BJ (cell line): ENCODE measurements around the gene MLLT10. TPM values are rescaled to one million over a fixed set of nuclear protein-coding genes. Genes with fewer than 3 reads are reported as not detected.
"Not testable (repeated sequence)": the region's sequence is repeated elsewhere in the genome, so short reads cannot be mapped to it uniquely, and the experiment has no call there.

Experiments used
- CTCF ChIA-PET: fragments of 350-600 bp; formaldehyde crosslinking; extraction: SDS; loops from one replicate; lab custom pipeline; 2021; ENCODE audit warnings: antibody characterized with exemption, inconsistent platforms; lab: Yijun Ruan, JAX
- POLR2A ChIA-PET: fragments of 300-600 bp; sonication (Branson Sonifier 250); formaldehyde crosslinking; extraction: SDS; loops from one replicate; lab custom pipeline; 2021; ENCODE audit warnings: antibody characterized with exemption; lab: Charles Lee
- DNase-seq: peaks from one replicate; pipeline ENCODE4 v3.0.0-alpha.2; 2011; ENCODE audit warnings: low read depth
- H3K27me3 ChIP-seq: 2 replicates; pipeline ENCODE4 v1.6.0; 2011; ENCODE audit warnings: low read length; ENCODE audit not compliant: control insufficient read depth, insufficient read depth
- H3K36me3 ChIP-seq: 2 replicates; pipeline ENCODE4 v1.5.1; 2011; ENCODE audit warnings: low read length; ENCODE audit not compliant: control insufficient read depth, insufficient read depth
- H3K4me3 ChIP-seq: 2 replicates; pipeline ENCODE4 v1.5.1; 2011; ENCODE audit warnings: low read depth, mild to moderate bottlenecking, control low read depth, low read length
- CTCF ChIP-seq: IDR thresholded peaks from 2 replicates; pipeline ENCODE4 v1.5.1; 2011; ENCODE audit warnings: low read depth, mild to moderate bottlenecking, control low read depth, inconsistent platforms, low read length, moderate library complexity; ENCODE audit not compliant: insufficient read depth
- polyA plus RNA-seq: library from polyadenylated mRNA; depleted of rRNA; stranded (reverse); fragments of >200 nt; gene quantifications from 2 replicates; pipeline ENCODE4 v1.2.3, GENCODE V29; 2011

The MLLT10 gene
- polyA plus RNA-seq, 1 experiment = 30.2 TPM

- ChIA-PET CTCF (no interaction called here), POLR2A (no interaction called here)
- Histone ChIP-seq H3K27me3 (no peaks in the 10 kb centered on the region), H3K36me3 (no peaks in the 10 kb centered on the region; the same call in 1 of the 2 replicates), H3K4me3 (no peak overlapping the region)
- DNase-seq = no peak
- TF ChIP-seq CTCF = no peak
These were observed 36.9 kb downstream of the MLLT10 start for GRCh38 chr10:21570761-21571521.

- DNase-seq = no peak
- ChIA-PET CTCF (no interaction called here), POLR2A (interaction anchor here (0.7 kb wide), 1 partner anchor 97 kb away, joined by 3 read pairs; no protein-coding TSS in a partner anchor)
- TF ChIP-seq CTCF = no peak
- Histone ChIP-seq H3K27me3 (no peaks in the 10 kb centered on the region), H3K4me3 (no peak overlapping the region), H3K36me3 (no peaks in the 10 kb centered on the region; the same call in 1 of the 2 replicates)
These were observed 38.5 kb downstream of the MLLT10 start for GRCh38 chr10:21572578-21572977.

- POLR2A ChIA-PET, H3K4me3 ChIP-seq, H3K36me3 ChIP-seq, DNase-seq, CTCF ChIA-PET, H3K27me3 ChIP-seq: not testable (repeated sequence)
These were observed 40.5 kb downstream of the MLLT10 start for GRCh38 chr10:21574514-21574913.

GRCh38 chr10:21579291-21579690 lies 45.3 kb downstream of the MLLT10 start:
- no peak for TF ChIP-seq CTCF
- Histone ChIP-seq H3K4me3 (no peak overlapping the region), H3K36me3 (no peaks in the 10 kb centered on the region), H3K27me3 (no peaks in the 10 kb centered on the region)
- CTCF ChIA-PET = no interaction called here
- DNase-seq = no peak
- POLR2A ChIA-PET = no interaction called here

- H3K36me3 ChIP-seq, H3K27me3 ChIP-seq, POLR2A ChIA-PET, DNase-seq, H3K4me3 ChIP-seq, CTCF ChIA-PET: not testable (repeated sequence)
These were observed 47.4 kb downstream of the MLLT10 start for GRCh38 chr10:21581421-21581834.

DNA sequence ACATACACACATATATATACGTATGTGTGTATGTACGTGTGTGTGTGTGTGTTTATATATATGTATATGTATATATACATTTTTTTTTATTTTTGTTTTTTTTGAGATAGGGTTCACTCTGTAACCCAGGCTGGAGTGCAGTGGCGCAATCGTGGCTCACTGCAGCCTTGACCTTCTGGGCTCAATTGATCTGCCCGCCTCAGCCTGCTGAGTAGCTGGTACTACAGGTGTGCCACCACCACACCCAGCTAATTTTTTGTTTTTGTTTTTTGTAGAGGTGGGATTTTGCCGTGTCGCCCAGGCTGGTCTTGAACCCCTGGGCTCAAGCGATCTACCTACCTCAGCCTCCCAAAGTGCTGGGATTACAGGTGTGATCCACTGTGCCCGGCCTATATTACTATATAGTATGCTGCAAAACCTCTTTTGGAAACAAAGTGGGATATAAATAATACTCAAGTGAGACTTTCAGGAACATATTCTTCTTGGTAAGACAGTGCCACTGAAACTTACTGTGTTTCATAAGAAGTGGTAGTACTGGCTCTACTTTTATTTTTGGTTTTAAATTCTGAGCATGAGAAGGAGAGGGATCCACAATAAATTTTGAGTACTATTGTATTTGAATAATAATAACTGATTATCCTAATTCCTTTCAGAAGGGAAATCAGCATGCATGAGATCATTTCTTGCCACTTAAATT lies 51.0 kb downstream of the MLLT10 start:
- CTCF ChIA-PET = no interaction called here
- TF ChIP-seq CTCF = no peak
- Histone ChIP-seq H3K4me3 (no peak overlapping the region), H3K27me3 (no peaks in the 10 kb centered on the region), H3K36me3 (no peaks in the 10 kb centered on the region)
- DNase-seq = no peak
- POLR2A ChIA-PET = no interaction called here
